ENCODE data around the gene PCNX3. TPM values are rescaled to one million over a fixed set of nuclear protein-coding genes. Genes with fewer than 3 reads are reported as not detected.

PCNX3 gene
- total and polyA plus RNA-seq, 2 of the 4 experiments (the other 2 are of a cell fraction): 5.6 to 33.2 TPM

DNA sequence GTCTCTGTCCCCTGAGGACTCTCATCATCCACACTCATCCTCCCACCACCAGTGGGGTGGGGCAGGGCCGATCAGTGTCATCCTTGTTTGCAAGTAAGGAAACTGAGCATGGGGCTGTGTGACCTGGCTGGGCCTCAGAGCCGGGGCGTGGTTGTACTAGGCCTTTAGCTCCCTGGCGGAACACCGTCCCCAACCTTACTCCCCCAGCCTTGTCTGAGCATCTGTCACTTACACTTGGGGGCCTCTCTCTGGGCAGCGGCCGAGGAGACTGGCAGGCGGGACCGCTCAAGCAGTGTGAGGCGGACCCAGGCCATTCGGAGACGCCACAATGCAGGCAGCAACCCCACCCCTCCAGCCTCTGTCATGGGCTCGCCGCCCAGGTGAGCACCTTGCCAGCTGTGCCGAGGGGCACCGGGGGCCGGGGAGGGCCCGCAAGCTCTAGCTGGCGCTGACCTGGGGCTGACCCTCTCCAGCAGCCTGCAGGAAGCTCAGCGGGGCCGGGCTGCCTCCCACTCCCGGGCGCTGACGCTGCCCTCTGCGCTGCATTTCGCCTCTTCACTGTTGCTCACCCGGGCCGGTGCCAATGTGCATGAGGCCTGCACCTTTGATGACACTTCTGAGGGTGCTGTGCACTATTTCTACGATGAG is 3.8 kb downstream of the PCNX3 start:
- no peak for TF ChIP-seq MAFK (IDR thresholded peaks at IDR 0.05; ENCODE audit: low read depth, low read length)
- in situ Hi-C loops (cut with MboI; ENCODE audit: low sequenced_read_pairs) (no loop called here), dilution Hi-C loops (cut with HindIII; ENCODE audit: low sequenced_read_pairs, unreplicated experiment) (no loop called here), intact Hi-C loops (cut with micrococcal nuclease) (no loop called here)
- H2BK5ac ChIP-seq (ENCODE audit: low read depth, low read length, poor library complexity, severe bottlenecking): no peak overlapping the region
- no peak overlapping the region for H2AK9ac ChIP-seq (replicated peaks; ENCODE audit: low read depth, low read length, poor library complexity)
- no TSS peak for BruUV-seq (replicated peaks)
- H3K4me1 ChIP-seq (ENCODE audit: control insufficient read depth, insufficient read depth, low read length): peaks cover 3% of the 10 kb centered on the region; the same call in 1 of the 2 replicates
- H3K4ac ChIP-seq (ENCODE audit: low read depth, low read length): no peak overlapping the region
- no peak overlapping the region for H2AK5ac ChIP-seq (ENCODE audit: low read depth, low read length)
- H4K91ac ChIP-seq (ENCODE audit: insufficient read depth, low read depth, low read length): no peak overlapping the region
- CTCF ChIA-PET: no interaction called here
- H3K27ac ChIP-seq (ENCODE audit: insufficient read depth, low read length): no peak overlapping the region
- H3K23ac ChIP-seq (ENCODE audit: low read depth, low read length): no peak overlapping the region
- no peak for ATAC-seq (ENCODE audit: low read depth)
- no peaks in the 10 kb centered on the region for H3K27me3 ChIP-seq (ENCODE audit: control insufficient read depth, insufficient read depth, low read length)
- peaks cover 57% of the 10 kb centered on the region for H3K36me3 ChIP-seq (ENCODE audit: control insufficient read depth, insufficient read depth, low read length)
- no peaks in the 10 kb centered on the region for H3K9me3 ChIP-seq (ENCODE audit: control insufficient read depth, insufficient read depth, low read length)
- no peak overlapping the region for H3K14ac ChIP-seq (replicated peaks; ENCODE audit: low read depth, low read length)
- peaks cover 17 to 40% of the 10 kb centered on the region in 2 experiments for H3K79me1 ChIP-seq (ENCODE audit: low read depth in 1 of 2, low read length in 2 of 2)
- no peak overlapping the region for H3K18ac ChIP-seq (ENCODE audit: low read depth, low read length)
- peaks cover 21% of the 10 kb centered on the region for H4K20me1 ChIP-seq (ENCODE audit: insufficient read depth, low read length)
- H2BK15ac ChIP-seq (ENCODE audit: low read depth, low read length): no peak overlapping the region
- no peak overlapping the region for H3K56ac ChIP-seq (ENCODE audit: extremely low read depth, insufficient read depth, low read length)
- DNase-seq: no peak
- H4K8ac ChIP-seq (ENCODE audit: low read depth in 2 of 2, low read length in 2 of 2): no peak overlapping the region
- no peak overlapping the region for H3K4me3 ChIP-seq (ENCODE audit: insufficient read depth, low read depth, low read length)
- H3K9me1 ChIP-seq (ENCODE audit: insufficient read depth, low read length): no peaks in the 10 kb centered on the region
- H2BK20ac ChIP-seq (ENCODE audit: low read depth, low read length): no peak overlapping the region
- 97% methylated on average over 10 of the region's 29 CpGs; no CpG with 5 or more reads in 1 of the 2 experiments for WGBS, 2 experiments (ENCODE audit: extremely low coverage in 2 of 2, insufficient read length in 1 of 2)
- H4K5ac ChIP-seq (ENCODE audit: low read depth, low read length): no peak overlapping the region
- H3K4me2 ChIP-seq (ENCODE audit: low read depth, low read length): no peak overlapping the region
- H2BK120ac ChIP-seq (ENCODE audit: low read depth, low read length): no peak overlapping the region
- H3K9ac ChIP-seq (ENCODE audit: low read depth, low read length): no peak overlapping the region
- peak overlapping the region; percentile 1 for H2AFZ ChIP-seq (replicated peaks; ENCODE audit: low read length, poor library complexity)
- POLR2A ChIA-PET (ENCODE audit: unreplicated experiment): no interaction called here
